HFF-Myc (cell line): Measurements from ENCODE around the gene RNF13.
"Not testable (repeated sequence)": the region's sequence is repeated elsewhere in the genome, so short reads cannot be mapped to it uniquely, and the experiment has no call there.

Experiments used
- DNase-seq: peaks from one replicate; pipeline ENCODE4 v3.0.0-alpha.2; 2011; ENCODE audit warnings: low read depth; ENCODE audit errors: extremely low read depth
- H3K4me3 ChIP-seq: replicated peaks from 2 replicates; pipeline ENCODE4 v1.5.1; 2011; ENCODE audit warnings: low read depth, mild to moderate bottlenecking, control low read depth, low read length
- TF ChIP-seq, protein P1 (sequence below): IDR thresholded peaks from 2 replicates; pipeline ENCODE4 v1.5.1; 2012; ENCODE audit warnings: mild to moderate bottlenecking, low read depth, low read length, control low read depth; ENCODE audit errors: missing control alignments

Gene RNF13

DNA sequence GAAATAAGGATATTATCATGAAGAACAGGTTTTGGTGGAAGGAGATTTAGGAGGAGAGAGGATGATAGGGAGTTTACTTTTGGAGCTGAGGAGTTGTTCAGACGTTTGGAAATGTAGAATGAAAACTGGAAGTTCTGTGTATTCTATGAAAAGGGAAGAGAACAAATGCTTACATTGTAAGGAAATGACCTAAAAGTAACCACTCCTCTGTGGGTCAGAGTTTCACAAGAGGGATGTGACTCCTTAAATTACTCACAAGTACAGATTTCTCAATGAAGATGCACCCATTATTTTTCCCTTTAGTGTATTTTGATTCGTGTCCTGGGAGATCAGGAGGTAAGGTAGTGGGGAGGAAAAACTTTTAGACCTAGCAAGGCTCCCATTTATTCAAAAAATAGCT, 4.0 kb downstream of the RNF13 start:
- no peak overlapping the region for H3K4me3 ChIP-seq
- TF ChIP-seq, protein P1, sequence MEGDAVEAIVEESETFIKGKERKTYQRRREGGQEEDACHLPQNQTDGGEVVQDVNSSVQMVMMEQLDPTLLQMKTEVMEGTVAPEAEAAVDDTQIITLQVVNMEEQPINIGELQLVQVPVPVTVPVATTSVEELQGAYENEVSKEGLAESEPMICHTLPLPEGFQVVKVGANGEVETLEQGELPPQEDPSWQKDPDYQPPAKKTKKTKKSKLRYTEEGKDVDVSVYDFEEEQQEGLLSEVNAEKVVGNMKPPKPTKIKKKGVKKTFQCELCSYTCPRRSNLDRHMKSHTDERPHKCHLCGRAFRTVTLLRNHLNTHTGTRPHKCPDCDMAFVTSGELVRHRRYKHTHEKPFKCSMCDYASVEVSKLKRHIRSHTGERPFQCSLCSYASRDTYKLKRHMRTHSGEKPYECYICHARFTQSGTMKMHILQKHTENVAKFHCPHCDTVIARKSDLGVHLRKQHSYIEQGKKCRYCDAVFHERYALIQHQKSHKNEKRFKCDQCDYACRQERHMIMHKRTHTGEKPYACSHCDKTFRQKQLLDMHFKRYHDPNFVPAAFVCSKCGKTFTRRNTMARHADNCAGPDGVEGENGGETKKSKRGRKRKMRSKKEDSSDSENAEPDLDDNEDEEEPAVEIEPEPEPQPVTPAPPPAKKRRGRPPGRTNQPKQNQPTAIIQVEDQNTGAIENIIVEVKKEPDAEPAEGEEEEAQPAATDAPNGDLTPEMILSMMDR = no peak
- no peak for DNase-seq

DNA sequence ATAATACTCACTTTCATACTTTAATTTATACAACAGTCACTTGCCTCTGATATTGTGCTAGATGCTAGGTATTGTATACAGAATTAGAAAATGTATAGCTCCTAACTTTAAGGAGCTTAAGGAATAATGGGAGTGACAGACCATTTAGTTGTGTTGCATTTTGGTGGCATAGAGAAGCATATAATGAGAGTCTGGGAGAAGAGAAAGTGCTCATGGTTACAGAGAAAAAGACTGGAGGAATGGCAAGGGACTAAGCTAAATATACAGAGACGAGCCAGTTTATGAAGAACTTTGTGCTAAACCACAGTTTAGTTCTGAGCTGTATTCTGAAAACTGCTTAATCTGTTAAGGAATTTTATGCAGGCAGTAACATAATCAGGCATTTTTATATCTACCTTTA, 6.4 kb downstream of the RNF13 start:
- no peak overlapping the region for H3K4me3 ChIP-seq
- DNase-seq = no peak
- TF ChIP-seq, protein P1 = no peak

DNA sequence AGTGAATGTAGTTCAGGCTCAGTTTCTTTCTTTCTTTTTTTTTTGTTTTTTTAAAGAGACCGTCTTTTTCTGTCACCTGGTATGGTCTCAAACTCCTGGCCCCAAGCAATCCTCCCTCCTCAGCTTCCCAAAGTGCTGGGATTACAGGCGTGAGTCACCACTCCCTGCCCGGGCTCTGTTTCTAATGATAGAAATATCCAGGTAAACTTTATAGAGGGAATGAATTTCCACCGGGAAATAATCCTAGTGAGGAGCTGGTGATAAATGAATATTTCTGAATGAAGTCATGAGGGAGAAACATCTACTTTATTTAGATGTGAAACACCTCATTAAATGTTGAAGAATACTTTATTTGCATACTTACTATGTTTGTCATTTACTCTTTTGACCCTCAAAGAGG, 7.2 kb downstream of the RNF13 start:
- no peak overlapping the region for H3K4me3 ChIP-seq
- DNase-seq = no peak
- TF ChIP-seq, protein P1 = no peak

DNA sequence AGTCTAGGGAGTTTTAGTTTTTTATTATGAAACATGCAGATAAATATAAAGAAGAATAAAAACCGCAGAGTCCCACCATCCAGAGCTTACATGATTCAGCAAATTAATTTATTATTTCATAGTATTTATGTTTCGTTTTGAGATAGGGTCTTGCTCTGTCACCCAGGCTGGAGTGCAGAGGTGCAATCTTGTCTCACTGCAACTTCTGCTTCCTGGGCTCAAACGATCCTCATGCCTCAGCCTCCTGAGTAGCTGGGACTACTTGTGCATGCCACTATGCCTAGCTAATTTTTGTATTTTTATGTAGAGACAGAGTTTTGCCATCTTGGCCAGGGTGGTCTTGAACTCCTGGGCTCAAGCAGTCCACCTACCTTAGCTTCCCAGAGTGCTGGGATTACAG, 13.6 kb downstream of the RNF13 start:
- H3K4me3 ChIP-seq = no peak overlapping the region
- TF ChIP-seq, protein P1 = no peak
- DNase-seq = no peak

DNA sequence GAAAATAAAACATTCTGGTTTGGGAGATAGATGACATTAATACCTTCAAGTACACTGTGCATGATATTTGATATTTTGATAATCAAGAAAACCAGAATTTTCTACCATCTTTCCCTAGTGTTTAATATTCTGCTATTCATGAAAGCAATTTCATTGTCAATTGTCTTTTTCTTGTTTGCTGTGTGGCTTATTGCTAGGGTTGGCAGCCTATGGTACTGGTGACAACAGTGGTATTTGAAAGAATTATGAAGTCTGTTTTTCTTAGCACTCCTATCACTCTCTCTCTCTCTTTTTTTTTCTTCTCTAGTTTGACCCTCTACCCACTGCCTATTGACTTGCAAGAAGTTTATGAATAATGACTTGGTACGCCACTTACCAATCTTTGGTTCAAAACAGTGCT, 15.4 kb downstream of the RNF13 start:
- H3K4me3 ChIP-seq = no peak overlapping the region
- DNase-seq = no peak
- TF ChIP-seq, protein P1 = no peak

DNA sequence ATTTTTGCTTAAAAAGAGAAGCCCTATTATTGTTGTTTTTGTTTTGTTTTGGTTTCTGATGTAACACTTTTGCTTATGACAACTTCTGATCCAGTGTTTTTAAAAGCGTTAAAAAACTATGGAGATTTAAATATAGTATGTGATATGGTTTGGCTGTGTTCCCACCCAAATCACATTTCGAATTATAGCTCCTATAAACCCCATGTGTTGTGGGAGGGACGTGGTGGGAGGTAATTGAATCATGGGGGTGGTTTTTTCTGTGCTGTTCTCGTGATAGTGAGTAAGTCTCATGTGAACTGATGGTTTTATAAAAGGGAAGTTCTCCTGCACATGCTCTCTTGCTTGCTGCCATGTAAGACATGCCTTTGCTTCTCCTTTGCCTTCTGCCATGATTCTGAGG, 16.6 kb downstream of the RNF13 start:
- H3K4me3 ChIP-seq, DNase-seq: not testable (repeated sequence)

DNA sequence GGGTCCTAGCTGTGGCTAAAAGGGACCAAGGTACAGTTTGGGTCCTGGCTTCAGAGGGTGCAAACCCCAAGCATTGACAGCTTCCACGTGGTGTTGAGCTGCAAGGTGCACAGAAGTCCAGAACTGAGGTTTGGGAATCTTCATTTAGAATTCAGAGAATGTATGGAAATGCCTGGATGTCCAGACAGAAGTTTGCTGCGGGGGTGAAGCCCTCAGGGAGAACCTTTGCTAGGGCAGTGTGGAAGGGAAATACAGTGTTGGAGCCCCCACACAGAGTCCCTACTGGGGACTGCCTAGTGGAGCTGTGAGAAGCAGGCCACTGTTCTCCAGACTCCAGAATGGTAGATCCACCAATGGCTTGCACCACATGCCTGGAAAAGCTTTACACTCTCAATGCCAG, 17.9 kb downstream of the RNF13 start:
- no peak for DNase-seq
- TF ChIP-seq, protein P1 = no peak
- H3K4me3 ChIP-seq = no peak overlapping the region
